ENCODE measurements around the gene CNTN6.

CNTN6 gene

GRCh38 chr3:1092771-1093170 lies at the start of gene CNTN6:
TSS of gene CNTN6 (plus strand) at chr3:1093024. CDS start at chr3:1148009, 54,985 bp downstream.
- DNase-seq (ENCODE audit: low spot score), result no peak
- TF ChIP-seq CTCF (IDR thresholded peaks at IDR 0.05; ENCODE audit: extremely low read depth, missing control alignments), result no peak

GRCh38 chr3:1048558-1048957 lies 44.3 kb upstream of the CNTN6 start:
- no peak for DNase-seq (ENCODE audit: low spot score)
- no peak for TF ChIP-seq CTCF (IDR thresholded peaks at IDR 0.05; ENCODE audit: extremely low read depth, missing control alignments)

- no peak for TF ChIP-seq CTCF (IDR thresholded peaks at IDR 0.05; ENCODE audit: extremely low read depth, missing control alignments)
- DNase-seq (ENCODE audit: low spot score), result no peak
These were observed 37.0 kb upstream of the CNTN6 start for GRCh38 chr3:1055870-1056269.

- DNase-seq (ENCODE audit: low spot score), result no peak
- no peak for TF ChIP-seq CTCF (IDR thresholded peaks at IDR 0.05; ENCODE audit: extremely low read depth, missing control alignments)
These were observed 36.1 kb upstream of the CNTN6 start for GRCh38 chr3:1056744-1057143.

- no peak for DNase-seq (ENCODE audit: low spot score)
- no peak for TF ChIP-seq CTCF (IDR thresholded peaks at IDR 0.05; ENCODE audit: extremely low read depth, missing control alignments)
These were observed 35.4 kb upstream of the CNTN6 start for GRCh38 chr3:1057436-1057835.

GRCh38 chr3:1068985-1069384 lies 23.8 kb upstream of the CNTN6 start:
- DNase-seq (ENCODE audit: low spot score), result no peak
- no peak for TF ChIP-seq CTCF (IDR thresholded peaks at IDR 0.05; ENCODE audit: extremely low read depth, missing control alignments)

GRCh38 chr3:1072041-1072440 lies 20.8 kb upstream of the CNTN6 start:
- TF ChIP-seq CTCF (IDR thresholded peaks at IDR 0.05; ENCODE audit: extremely low read depth, missing control alignments), result no peak
- no peak for DNase-seq (ENCODE audit: low spot score)
